Hematopoietic multipotent progenitor cell treated with erythropoietin and hydrocortisone succinate and interleukin-3 and kit ligand, for 17 days (in vitro differentiated cells): ENCODE measurements around the gene ZFP1.

ENCODE experiments used
- DNase-seq: peaks from one replicate; pipeline ENCODE4 v3.0.0-alpha.2; 2015; ENCODE audit warnings: low spot score

Gene ZFP1

GRCh38 chr16:75148311-75149195 is at the start of gene ZFP1:
ZFP1 (plus strand) TSS chr16:75148524; CDS start chr16:75152952, 4,428 bp downstream.
- peak; percentile 74 for DNase-seq

- DNase-seq, result no peak
These were observed 49.2 kb upstream of the ZFP1 start for GRCh38 chr16:75099075-75099667.

GRCh38 chr16:75099738-75100602 is 48.4 kb upstream of the ZFP1 start:
- no peak for DNase-seq

- no peak for DNase-seq
These were observed 47.7 kb upstream of the ZFP1 start for GRCh38 chr16:75100603-75100990.

GRCh38 chr16:75101635-75102034 is 46.7 kb upstream of the ZFP1 start:
- DNase-seq, result no peak

- no peak for DNase-seq
These were observed 45.7 kb upstream of the ZFP1 start for GRCh38 chr16:75102595-75102994.

- DNase-seq, result no peak
These were observed 44.3 kb upstream of the ZFP1 start for GRCh38 chr16:75103994-75104393.

GRCh38 chr16:75104836-75105235 is 43.5 kb upstream of the ZFP1 start:
- DNase-seq, result no peak

GRCh38 chr16:75105306-75106061 is 42.8 kb upstream of the ZFP1 start:
- no peak for DNase-seq

GRCh38 chr16:75106351-75107274 is 41.7 kb upstream of the ZFP1 start:
- no peak for DNase-seq

- DNase-seq, result no peak
These were observed 40.8 kb upstream of the ZFP1 start for GRCh38 chr16:75107505-75107904.

GRCh38 chr16:75108792-75109731 is 39.3 kb upstream of the ZFP1 start:
- DNase-seq, result peak; percentile 93

- peak; percentile 19 for DNase-seq
These were observed 38.5 kb upstream of the ZFP1 start for GRCh38 chr16:75109732-75110243.

GRCh38 chr16:75110637-75111513 is 37.4 kb upstream of the ZFP1 start:
- DNase-seq, result peak; percentile 94

- DNase-seq, result no peak
These were observed 36.8 kb upstream of the ZFP1 start for GRCh38 chr16:75111514-75111940.

- no peak for DNase-seq
These were observed 36.2 kb upstream of the ZFP1 start for GRCh38 chr16:75111961-75112733.

- DNase-seq, result no peak
These were observed 35.4 kb upstream of the ZFP1 start for GRCh38 chr16:75112734-75113491.
